ENCODE measurements around the gene IL1R2. TPM values are rescaled to one million over a fixed set of nuclear protein-coding genes. Genes with fewer than 3 reads are reported as not detected.

IL1R2 gene
- total and polyA plus RNA-seq, 9 of the 15 experiments (the other 6 are each of a cell fraction or from before 2014, with no cell fraction given), result 0.13 TPM; not detected in 8

- FAIRE-seq (no peak), ATAC-seq (no peak), DNase-seq (ENCODE audit: extremely low read depth in 1 of 4, low spot score in 3 of 4) (no peak)
- Histone ChIP-seq H3K36me3 (ENCODE audit: control insufficient read depth, insufficient read depth, low read length) (no peaks in the 10 kb centered on the region), H3K4me2 (ENCODE audit: insufficient read depth, low read length) (no peak overlapping the region), H4K20me1 (replicated peaks; ENCODE audit: control insufficient read depth, insufficient read depth, low read length) (no peaks in the 10 kb centered on the region), H3K79me2 (ENCODE audit: control insufficient read depth, insufficient read depth, low read length) (no peaks in the 10 kb centered on the region), H3K9ac (ENCODE audit: insufficient read depth in 1 of 2, low read depth in 2 of 2, low read length in 2 of 2) (no peak overlapping the region), H3K9me1 (ENCODE audit: control insufficient read depth, insufficient read depth, low read length) (no peaks in the 10 kb centered on the region), H3K27ac (ENCODE audit: extremely low read depth, low read depth, low read length) (no peak overlapping the region), H3K9me3 (replicated peaks; ENCODE audit: control insufficient read depth, insufficient read depth, low read depth, low read length) (no peaks in the 10 kb centered on the region), H3K4me3 (no peak overlapping the region), H2AFZ (ENCODE audit: low read depth, low read length) (no peak overlapping the region), H3K27me3 (ENCODE audit: control insufficient read depth in 2 of 2, insufficient read depth in 2 of 2, low read length in 2 of 2) (peaks cover 2 to 5% of the 10 kb centered on the region in 2 experiments; a peak in 2 of 5 replicates), H3K4me1 (replicated peaks in 1 of 2; ENCODE audit: control insufficient read depth in 2 of 2, insufficient read depth in 2 of 2, low read length in 2 of 2) (no peaks in the 10 kb centered on the region)
- TF ChIP-seq HDAC6 (IDR thresholded peaks at IDR 0.05; ENCODE audit: low read depth, low read length) (no peak), ZNF3 (CRISPR knock-in tag; IDR thresholded peaks at IDR 0.05) (no peak), SMARCA5 (IDR thresholded peaks at IDR 0.05) (no peak), ARID1B (IDR thresholded peaks at IDR 0.05) (no peak), MTA3 (IDR thresholded peaks at IDR 0.05; ENCODE audit: borderline replicate concordance) (no peak), SREBF2 (CRISPR knock-in tag; IDR thresholded peaks at IDR 0.05) (no peak), SRSF1 (IDR thresholded peaks at IDR 0.05; ENCODE audit: low read depth, low read length) (no peak), CGGBP1 (CRISPR knock-in tag; IDR thresholded peaks at IDR 0.05) (no peak), MTA2 (IDR thresholded peaks at IDR 0.05; ENCODE audit: low read depth) (no peak), ZNF589 (CRISPR knock-in tag; IDR thresholded peaks at IDR 0.05; ENCODE audit: low read depth) (no peak), NELFE (IDR thresholded peaks at IDR 0.05; ENCODE audit: insufficient read depth, insufficient read length) (no peak), ADNP (tag; IDR thresholded peaks at IDR 0.05) (no peak), NR4A1 (CRISPR knock-in tag; IDR thresholded peaks at IDR 0.05) (no peak), NR4A1 (tag; IDR thresholded peaks at IDR 0.05) (no peak), PRMT5 (CRISPR knock-in tag; IDR thresholded peaks at IDR 0.05) (no peak)
- TF ChIP-seq, protein P1, sequence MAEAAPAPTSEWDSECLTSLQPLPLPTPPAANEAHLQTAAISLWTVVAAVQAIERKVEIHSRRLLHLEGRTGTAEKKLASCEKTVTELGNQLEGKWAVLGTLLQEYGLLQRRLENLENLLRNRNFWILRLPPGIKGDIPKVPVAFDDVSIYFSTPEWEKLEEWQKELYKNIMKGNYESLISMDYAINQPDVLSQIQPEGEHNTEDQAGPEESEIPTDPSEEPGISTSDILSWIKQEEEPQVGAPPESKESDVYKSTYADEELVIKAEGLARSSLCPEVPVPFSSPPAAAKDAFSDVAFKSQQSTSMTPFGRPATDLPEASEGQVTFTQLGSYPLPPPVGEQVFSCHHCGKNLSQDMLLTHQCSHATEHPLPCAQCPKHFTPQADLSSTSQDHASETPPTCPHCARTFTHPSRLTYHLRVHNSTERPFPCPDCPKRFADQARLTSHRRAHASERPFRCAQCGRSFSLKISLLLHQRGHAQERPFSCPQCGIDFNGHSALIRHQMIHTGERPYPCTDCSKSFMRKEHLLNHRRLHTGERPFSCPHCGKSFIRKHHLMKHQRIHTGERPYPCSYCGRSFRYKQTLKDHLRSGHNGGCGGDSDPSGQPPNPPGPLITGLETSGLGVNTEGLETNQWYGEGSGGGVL (CRISPR knock-in tag; IDR thresholded peaks at IDR 0.05), result no peak
- TF ChIP-seq, protein P2, sequence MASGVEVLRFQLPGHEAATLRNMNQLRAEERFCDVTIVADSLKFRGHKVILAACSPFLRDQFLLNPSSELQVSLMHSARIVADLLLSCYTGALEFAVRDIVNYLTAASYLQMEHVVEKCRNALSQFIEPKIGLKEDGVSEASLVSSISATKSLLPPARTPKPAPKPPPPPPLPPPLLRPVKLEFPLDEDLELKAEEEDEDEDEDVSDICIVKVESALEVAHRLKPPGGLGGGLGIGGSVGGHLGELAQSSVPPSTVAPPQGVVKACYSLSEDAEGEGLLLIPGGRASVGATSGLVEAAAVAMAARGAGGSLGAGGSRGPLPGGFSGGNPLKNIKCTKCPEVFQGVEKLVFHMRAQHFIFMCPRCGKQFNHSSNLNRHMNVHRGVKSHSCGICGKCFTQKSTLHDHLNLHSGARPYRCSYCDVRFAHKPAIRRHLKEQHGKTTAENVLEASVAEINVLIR (CRISPR knock-in tag; IDR thresholded peaks at IDR 0.05), result no peak
- in situ Hi-C loops (cut with MboI), result no loop called here
- intact Hi-C loops (cut with micrococcal nuclease), result no loop called here
- 0% methylated on average over 1 of the region's 1 CpG for WGBS (ENCODE audit: insufficient coverage, low coverage, missing lambda C conversion rate)
- no TSS peak for BruUV-seq (replicated peaks)
- POLR2A ChIA-PET, result no interaction called here
- CTCF ChIA-PET (ENCODE audit: low intra/inter-chr PET ratio), result no interaction called here
Observed at GRCh38 chr2:101949304-101949703, 42.5 kb upstream of the IL1R2 start.

Measured in K562 (cell line).